K562 (cell line): ENCODE measurements around the gene IL23R. TPM values are rescaled to one million over a fixed set of nuclear protein-coding genes. Genes with fewer than 3 reads are reported as not detected.

Source experiments
- ATAC-seq: fragments of 200-7000 bp; cut with Tn5 transposase; 3 replicates; pipeline ENCODE4 v1.9.1; 2020; ENCODE audit warnings: moderate library complexity
- BruUV-seq: library from RNA; stranded (reverse); fragments of 400-500 nt; replicated peaks from 2 replicates; lab custom pipeline; 2021; lab: Mats Ljungman, UMichigan
- CTCF ChIA-PET: fragments of 300-600 bp; formaldehyde crosslinking; extraction: SDS; loops from one replicate; lab custom pipeline; 2021; ENCODE audit warnings: low intra/inter-chr PET ratio; lab: Yijun Ruan, JAX
- POLR2A ChIA-PET: fragments of 300-600, 350-650 bp; sonication (Branson Sonifier 250); formaldehyde crosslinking; extraction: SDS; loops from one replicate; lab custom pipeline; 2021; ENCODE audit warnings: antibody characterized with exemption, inconsistent platforms; lab: Yijun Ruan, JAX
- DNase-seq, 4 experiments: peaks; one replicate each; pipeline versions ENCODE4 v3.0.0 to v3.0.0-alpha.2; 2011 to 2018; ENCODE audit warnings: low spot score in 3 of 4, mixed read lengths in 3 of 4; ENCODE audit errors: extremely low read depth in 1 of 4
- FAIRE-seq: peaks from 2 replicates; lab custom pipeline; 2011; peaks lifted over from hg19 to GRCh38; lab: Jason Lieb, UNC
- H2AFZ ChIP-seq: 2 replicates; pipeline ENCODE4 v1.6.0; 2011; ENCODE audit warnings: low read depth, low read length, control low read depth, inconsistent platforms
- H3K27ac ChIP-seq: fragments of 200-600 bp; 3 replicates; pipeline ENCODE4 v1.8.0; 2011; ENCODE audit warnings: low read depth, mild to moderate bottlenecking, control low read depth, inconsistent platforms, low read length, moderate library complexity, mixed read lengths; ENCODE audit errors: extremely low read depth
- H3K27me3 ChIP-seq, 2 experiments: fragments of 300-600 bp in 1 of 2; 2 replicates in 1 of 2; 3 replicates in 1 of 2; pipeline versions ENCODE4 v1.6.0 to v1.8.0; 2011; ENCODE audit warnings: inconsistent platforms in 2 of 2, low read length in 2 of 2, mild to moderate bottlenecking in 1 of 2, mixed read lengths in 1 of 2, moderate library complexity in 1 of 2; ENCODE audit not compliant: control insufficient read depth in 2 of 2, insufficient read depth in 2 of 2
- H3K36me3 ChIP-seq: fragments of 300-600 bp; 3 replicates; pipeline ENCODE4 v1.8.0; 2011; ENCODE audit warnings: mild to moderate bottlenecking, low read length, inconsistent platforms; ENCODE audit not compliant: control insufficient read depth, insufficient read depth
- H3K4me1 ChIP-seq, 2 experiments: fragments of 200-600 bp in 1 of 2; replicated peaks in 1 of 2; 2 replicates in 1 of 2; 3 replicates in 1 of 2; pipeline versions ENCODE4 v1.5.1 to v1.8.0; 2011; ENCODE audit warnings: inconsistent platforms in 2 of 2, low read length in 2 of 2, mild to moderate bottlenecking in 1 of 2, mixed read lengths in 1 of 2, moderate library complexity in 1 of 2; ENCODE audit not compliant: control insufficient read depth in 2 of 2, insufficient read depth in 2 of 2
- H3K4me2 ChIP-seq: 2 replicates; pipeline ENCODE4 v1.6.1; 2011; ENCODE audit warnings: low read length, control low read depth, inconsistent platforms, mixed read lengths; ENCODE audit not compliant: insufficient read depth
- H3K4me3 ChIP-seq: fragments of 200-600 bp; sonication (generic), shearing (Covaris generic); 2 replicates; pipeline ENCODE4 v1.5.1; 2016; ENCODE audit warnings: control low read depth, inconsistent platforms
- H3K79me2 ChIP-seq: fragments of 200-600 bp; 3 replicates; pipeline ENCODE4 v1.8.0; 2011; ENCODE audit warnings: low read length, inconsistent platforms; ENCODE audit not compliant: control insufficient read depth, insufficient read depth
- H3K9ac ChIP-seq, 2 experiments: 2 replicates each; pipeline versions ENCODE4 v1.6.0 to v1.6.1; 2011; ENCODE audit warnings: low read depth in 2 of 2, low read length in 2 of 2, control low read depth in 1 of 2, inconsistent platforms in 1 of 2, mild to moderate bottlenecking in 1 of 2, mixed read lengths in 1 of 2; ENCODE audit not compliant: insufficient read depth in 1 of 2
- H3K9me1 ChIP-seq: one replicate; pipeline ENCODE4 v1.6.0; 2011; ENCODE audit warnings: inconsistent platforms, mild to moderate bottlenecking, low read length, moderate library complexity; ENCODE audit not compliant: control insufficient read depth, insufficient read depth
- H3K9me3 ChIP-seq: replicated peaks from 2 replicates; pipeline ENCODE4 v1.5.1; 2011; ENCODE audit warnings: low read depth, low read length, inconsistent platforms; ENCODE audit not compliant: control insufficient read depth, insufficient read depth
- H4K20me1 ChIP-seq: replicated peaks from 2 replicates; pipeline ENCODE4 v1.6.1; 2011; ENCODE audit warnings: low read length, inconsistent platforms, mixed read lengths; ENCODE audit not compliant: control insufficient read depth, insufficient read depth
- ARID2 ChIP-seq: fragments of 450-650 bp; IDR thresholded peaks from 2 replicates; pipeline ENCODE4 v1.6.1; 2017; ENCODE audit warnings: antibody characterized with exemption, mild to moderate bottlenecking
- ATF7 ChIP-seq: fragments of 450-650 bp; IDR thresholded peaks from 2 replicates; pipeline ENCODE4 v1.7.1; 2014; ENCODE audit warnings: mild to moderate bottlenecking, moderate library complexity
- CEBPB ChIP-seq: fragments of 450-650 bp; IDR thresholded peaks from 2 replicates; pipeline ENCODE4 v1.6.1; 2016; ENCODE audit warnings: missing genetic modification characterization, missing compliant biosample characterization
- CEBPG ChIP-seq, 3 experiments: fragments of 200-800 bp in 1 of 3; sonication (Bioruptor generic) in 1 of 3; sonication (generic) in 1 of 3; formaldehyde crosslinking in 1 of 3; IDR thresholded peaks in 2 of 3; conservative IDR thresholded peaks in 1 of 3; 2 replicates each; pipeline versions ENCODE4 v1.6.1 to v1.8.0; 2016 to 2022; ENCODE audit warnings: missing compliant biosample characterization in 2 of 3, missing genetic modification characterization in 2 of 3, mild to moderate bottlenecking in 1 of 3, missing genetic modification reagents in 1 of 3
- CTBP1 ChIP-seq: fragments of 450-650 bp; IDR thresholded peaks from 2 replicates; pipeline ENCODE4 v1.6.1; 2016; ENCODE audit warnings: borderline replicate concordance
- ETV1 ChIP-seq: fragments of 450-650 bp; conservative IDR thresholded peaks from 2 replicates; pipeline ENCODE4 v1.6.1; 2016; ENCODE audit warnings: missing genetic modification characterization, control low read depth, low read depth, missing compliant biosample characterization
- ZBTB26 ChIP-seq: fragments of 450-650 bp; formaldehyde crosslinking; IDR thresholded peaks from 2 replicates; pipeline ENCODE4 v1.4.0; 2022; ENCODE audit warnings: missing genetic modification characterization
- WGBS: fragments of 100-300 bp; shearing (Covaris generic); methylation state at CpG from one replicate; pipeline ENCODE4 v1.1.6; 2016; ENCODE audit warnings: low coverage, mixed read lengths; ENCODE audit not compliant: insufficient coverage; ENCODE audit errors: missing lambda C conversion rate; 5-methylcytosine and 5-hydroxymethylcytosine counted together
- in situ Hi-C: fragments of 300-500 bp; cut with MboI; formaldehyde crosslinking; loops from 4 replicates; pipeline ENCODE4 v1.15.0; 2018; ENCODE audit warnings: inconsistent platforms, mixed read lengths
- intact Hi-C: fragments of 100-400 bp; cut with micrococcal nuclease; formaldehyde crosslinking; loops from 2 replicates; pipeline ENCODE4 v1.14.2; 2022
- polyA plus RNA-seq, 8 experiments: library from polyadenylated mRNA; depleted of rRNA in 4 of 8; stranded (reverse) in 5 of 8; unstranded in 3 of 8; fragments of >200 nt; fragmentation: Nextera tagmentation in 2 of 8; fragmentation: Illumina TruSeq in 1 of 8; extraction: Ambion mirVana in 2 of 8; extraction: Trizol in 1 of 8; gene quantifications; 2 replicates each; pipeline versions ENCODE4 v1.2.1 to v1.2.3, GENCODE V29; 2011 to 2014; ENCODE audit warnings: inconsistent platforms in 1 of 8, missing spikeins in 1 of 8
- total RNA-seq, 7 experiments: library from RNA; depleted of rRNA in 6 of 7; stranded (reverse); fragments of >200 nt in 6 of 7; fragmentation: Illumina TruSeq in 2 of 7; extraction: Trizol in 2 of 7; gene quantifications; 2 replicates each; pipeline versions ENCODE4 v1.2.1 to v1.2.3, GENCODE V29; 2011 to 2021; ENCODE audit warnings: low replicate concordance in 1 of 7

IL23R gene
- total and polyA plus RNA-seq, 9 of the 15 experiments (the other 6 are each of a cell fraction or from before 2014, with no cell fraction given), result 4.4 to 52.7 (median 22.8) TPM

DNA sequence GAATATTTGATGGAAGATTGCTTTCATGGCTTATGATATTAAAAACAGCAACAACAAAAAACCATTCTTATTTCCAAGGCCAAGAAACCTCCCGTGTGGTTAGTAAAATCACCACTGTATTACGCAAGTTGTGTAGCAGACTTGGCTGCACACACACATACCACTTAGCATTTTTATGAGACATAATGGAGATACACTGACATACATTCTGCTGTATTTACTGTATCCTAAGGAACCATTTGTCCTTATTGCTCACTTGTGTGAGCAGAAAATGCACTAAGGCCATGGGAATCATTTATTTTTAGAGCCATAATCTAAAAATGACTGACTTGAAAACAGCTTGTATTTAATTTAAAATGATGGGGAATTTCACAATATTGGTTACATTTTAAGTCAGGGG lies 30.9 kb upstream of the IL23R start:
- no TSS peak for BruUV-seq
- no peak for FAIRE-seq
- Histone ChIP-seq H4K20me1 (no peaks in the 10 kb centered on the region), H3K36me3 (no peaks in the 10 kb centered on the region), H3K4me1 (peaks cover 0 to 19% of the 10 kb centered on the region in 2 experiments; a peak in 3 of 5 replicates), H3K9ac (no peak overlapping the region), H3K4me3 (no peak overlapping the region), H3K4me2 (no peak overlapping the region), H3K9me1 (no peaks in the 10 kb centered on the region), H3K9me3 (no peaks in the 10 kb centered on the region; the same call in 1 of the 2 replicates), H3K27me3 (no peaks in the 10 kb centered on the region), H3K27ac (no peak overlapping the region), H3K79me2 (no peaks in the 10 kb centered on the region), H2AFZ (no peak overlapping the region; the same call in 1 of the 2 replicates)
- no peak for DNase-seq
- TF ChIP-seq CTBP1 (no peak), ATF7 (no peak), CEBPB (peak; percentile 79; the same call in 1 of the 2 replicates), ETV1 (tag) (no peak), ARID2 (no peak), CEBPG (CRISPR knock-in tag; IDR thresholded peaks at IDR 0.05) (no peak), CEBPG (tag; conservative IDR thresholded peaks at IDR 0.05 in 1 of 2, IDR thresholded peaks at IDR 0.05 in 1 of 2) (peak; percentile 11 to 40; a peak in 1 of 4 replicates), ZBTB26 (CRISPR knock-in tag) (no peak)
- ChIA-PET CTCF (no interaction called here), POLR2A (no interaction called here)
- intact Hi-C loops, result no loop called here
- ATAC-seq, result no peak
- in situ Hi-C loops, result no loop called here
- WGBS, result 72% methylated on average over 2 of the region's 2 CpGs
